Measurements from ENCODE around the gene POLR3GL. TPM values are rescaled to one million over a fixed set of nuclear protein-coding genes. Genes with fewer than 3 reads are reported as not detected.

POLR3GL gene
- total RNA-seq, 1 experiment from 2014 or later = 7.9 TPM

DNA sequence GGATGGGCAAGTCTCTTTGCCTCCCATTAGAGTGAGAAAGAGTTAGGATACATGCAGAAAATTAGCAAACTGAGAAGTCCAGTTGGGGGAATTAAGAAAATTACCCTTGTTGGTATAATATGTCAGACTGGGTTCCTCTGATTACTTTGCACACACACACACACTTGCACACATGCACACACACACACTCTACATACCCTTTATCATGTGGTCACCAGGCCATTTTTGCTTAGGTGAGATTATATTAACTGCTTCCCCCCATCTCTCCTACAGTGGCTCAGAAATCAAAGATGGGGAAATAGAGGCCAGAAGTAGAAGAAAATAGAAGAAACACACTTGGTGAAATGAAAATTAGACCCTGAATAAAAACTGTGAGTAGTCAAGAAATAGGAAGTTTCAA is 5.8 kb upstream of the POLR3GL start:
- H3K56ac ChIP-seq (ENCODE audit: insufficient read length, low read depth, low read length) = no peak overlapping the region
- Mint-ChIP-seq H3K4me3 (peak overlapping the region in 1 of 2 experiments; percentile 17; a peak in 2 of 5 replicates), H3K27ac (no peak overlapping the region), H3K36me3 (ENCODE audit: insufficient read depth in 1 of 3, low read depth in 3 of 3) (no peaks in the 10 kb centered on the region; a peak in 1 of 7 replicates), H3K9me3 (no peaks in the 10 kb centered on the region), H3K27me3 (ENCODE audit: low read depth) (peaks cover 76% of the 10 kb centered on the region), H3K4me1 (peaks cover 35 to 40% of the 10 kb centered on the region in 2 experiments)
- H3K4me1 ChIP-seq (ENCODE audit: insufficient read depth, low read length) = peaks cover 2% of the 10 kb centered on the region; the same call in 1 of the 2 replicates
- no peak overlapping the region for H4K5ac ChIP-seq (ENCODE audit: insufficient read length, low read depth, low read length)
- H3K4ac ChIP-seq (ENCODE audit: low read depth, low read length) = no peak overlapping the region
- peaks cover 26% of the 10 kb centered on the region for H3K23me2 ChIP-seq (ENCODE audit: insufficient read length, low read depth, low read length, poor library complexity, severe bottlenecking)
- H3K27ac ChIP-seq (ENCODE audit: insufficient read length, low read depth, low read length) = no peak overlapping the region
- H2BK15ac ChIP-seq (ENCODE audit: low read depth, low read length) = no peak overlapping the region
- no peaks in the 10 kb centered on the region for H3K79me2 ChIP-seq (ENCODE audit: insufficient read depth, low read length)
- H3K9me3 ChIP-seq (ENCODE audit: control insufficient read depth, low read depth, low read length) = no peaks in the 10 kb centered on the region
- no peak overlapping the region for H4K8ac ChIP-seq (replicated peaks; ENCODE audit: insufficient read length, low read depth, low read length)
- H3K79me1 ChIP-seq (ENCODE audit: insufficient read depth, low read depth, low read length, poor library complexity, severe bottlenecking) = no peaks in the 10 kb centered on the region
- no peak overlapping the region for H4K91ac ChIP-seq (ENCODE audit: insufficient read length, low read depth, low read length)
- H3T11ph ChIP-seq (ENCODE audit: low read length) = no peak overlapping the region
- no peak overlapping the region for H3K14ac ChIP-seq (ENCODE audit: insufficient read depth, low read length)
- no peak overlapping the region for H3K4me2 ChIP-seq (ENCODE audit: insufficient read depth, insufficient read length, low read length)
- no peak overlapping the region for H3K9ac ChIP-seq (ENCODE audit: extremely low read depth, insufficient read length, low read length)
- H2AK5ac ChIP-seq (ENCODE audit: insufficient read length, low read length) = no peak overlapping the region
- no peak for DNase-seq
- no peak overlapping the region for H2BK5ac ChIP-seq (ENCODE audit: insufficient read length, low read length)
- H2BK120ac ChIP-seq (ENCODE audit: low read depth, low read length, poor library complexity, severe bottlenecking) = no peak overlapping the region
- no peak overlapping the region for H2BK12ac ChIP-seq (ENCODE audit: insufficient read length, low read depth, low read length)
- H3K18ac ChIP-seq (ENCODE audit: insufficient read length, low read depth, low read length) = no peak overlapping the region
- H4K20me1 ChIP-seq (ENCODE audit: control insufficient read depth, insufficient read depth, insufficient read length) = no peaks in the 10 kb centered on the region
- H3K23ac ChIP-seq (ENCODE audit: insufficient read length, low read depth, low read length) = no peak overlapping the region
- peaks cover 42% of the 10 kb centered on the region for H3K27me3 ChIP-seq (ENCODE audit: insufficient read depth, low read length)
- TF ChIP-seq, protein P1, sequence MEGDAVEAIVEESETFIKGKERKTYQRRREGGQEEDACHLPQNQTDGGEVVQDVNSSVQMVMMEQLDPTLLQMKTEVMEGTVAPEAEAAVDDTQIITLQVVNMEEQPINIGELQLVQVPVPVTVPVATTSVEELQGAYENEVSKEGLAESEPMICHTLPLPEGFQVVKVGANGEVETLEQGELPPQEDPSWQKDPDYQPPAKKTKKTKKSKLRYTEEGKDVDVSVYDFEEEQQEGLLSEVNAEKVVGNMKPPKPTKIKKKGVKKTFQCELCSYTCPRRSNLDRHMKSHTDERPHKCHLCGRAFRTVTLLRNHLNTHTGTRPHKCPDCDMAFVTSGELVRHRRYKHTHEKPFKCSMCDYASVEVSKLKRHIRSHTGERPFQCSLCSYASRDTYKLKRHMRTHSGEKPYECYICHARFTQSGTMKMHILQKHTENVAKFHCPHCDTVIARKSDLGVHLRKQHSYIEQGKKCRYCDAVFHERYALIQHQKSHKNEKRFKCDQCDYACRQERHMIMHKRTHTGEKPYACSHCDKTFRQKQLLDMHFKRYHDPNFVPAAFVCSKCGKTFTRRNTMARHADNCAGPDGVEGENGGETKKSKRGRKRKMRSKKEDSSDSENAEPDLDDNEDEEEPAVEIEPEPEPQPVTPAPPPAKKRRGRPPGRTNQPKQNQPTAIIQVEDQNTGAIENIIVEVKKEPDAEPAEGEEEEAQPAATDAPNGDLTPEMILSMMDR (conservative IDR thresholded peaks at IDR 0.05) = no peak
- H2BK20ac ChIP-seq (ENCODE audit: low read depth, low read length, poor library complexity, severe bottlenecking) = no peak overlapping the region
- H2AFZ ChIP-seq (ENCODE audit: low read length) = no peak overlapping the region

Measured in H9 (cell line).